ENCODE data around the gene NIP7.

The NIP7 gene

DNA sequence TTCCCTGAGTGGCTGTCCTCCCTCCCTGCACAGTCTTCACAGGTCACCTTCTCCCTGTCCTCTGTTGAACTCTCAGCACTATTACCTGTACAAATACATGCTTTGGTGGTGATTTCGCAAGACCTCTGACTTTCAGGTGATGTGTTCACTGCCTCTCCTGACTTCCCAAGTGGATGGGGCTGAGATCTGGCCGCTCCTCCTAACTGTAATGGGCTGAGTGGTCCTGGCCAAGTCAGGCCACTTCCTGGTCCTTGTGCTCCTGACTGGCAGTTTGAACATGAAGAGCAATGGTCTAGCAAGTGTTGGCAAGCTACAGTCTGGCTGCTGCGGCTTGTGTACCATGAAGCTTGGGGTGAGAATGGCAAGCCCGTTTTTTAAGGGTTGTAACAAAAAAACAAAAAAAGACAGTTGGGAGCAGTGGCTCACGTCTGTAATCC lies 23.7 kb downstream of the NIP7 start:
- no peaks in the 10 kb centered on the region for H4K20me1 ChIP-seq (ENCODE audit: insufficient read depth, low read length)
- peaks cover 44% of the 10 kb centered on the region for H3K36me3 ChIP-seq (ENCODE audit: insufficient read depth, low read length)

DNA sequence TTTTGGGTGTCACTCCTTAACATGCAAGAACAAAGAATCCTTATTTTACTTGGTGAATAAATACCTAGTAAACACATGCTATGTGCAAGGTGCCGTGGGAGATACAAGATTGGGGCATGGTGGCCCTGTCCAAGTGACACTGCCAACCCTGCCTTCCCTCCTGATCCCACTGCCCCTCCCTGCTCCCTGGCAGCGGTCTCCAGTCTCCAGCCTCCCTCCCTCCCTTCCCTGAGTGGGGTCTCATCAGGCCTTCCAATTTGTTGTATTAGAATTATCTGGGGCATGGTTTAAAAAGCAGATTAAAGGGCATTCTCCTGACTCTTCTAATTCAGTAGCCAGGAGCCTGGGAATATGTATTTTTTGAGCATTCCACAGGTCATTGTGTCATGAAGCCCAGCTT lies 24.5 kb downstream of the NIP7 start:
- H2AFZ ChIP-seq (ENCODE audit: low read length): no peak overlapping the region
- peaks cover 52% of the 10 kb centered on the region for H3K36me3 ChIP-seq (ENCODE audit: insufficient read depth, low read length)
- H3F3A ChIP-seq (ENCODE audit: insufficient read depth, low read length): no peaks in the 10 kb centered on the region
- no peaks in the 10 kb centered on the region for H3K27me3 ChIP-seq (ENCODE audit: insufficient read depth, low read length)
- TF ChIP-seq CTCF (IDR thresholded peaks at IDR 0.05; ENCODE audit: low read length) (no peak), EZH2 (IDR thresholded peaks at IDR 0.05; ENCODE audit: borderline replicate concordance, low read length) (no peak)
- H3K79me2 ChIP-seq (ENCODE audit: insufficient read depth, low read length): no peaks in the 10 kb centered on the region
- H3K4me2 ChIP-seq (ENCODE audit: low read length): no peak overlapping the region
- H3K4me1 ChIP-seq (ENCODE audit: insufficient read depth, low read length, severe bottlenecking): no peaks in the 10 kb centered on the region
- H3K9me3 ChIP-seq (ENCODE audit: low read length): no peaks in the 10 kb centered on the region
- no peak overlapping the region for H3K27ac ChIP-seq (ENCODE audit: low read depth, low read length, poor library complexity, severe bottlenecking)
- no peak overlapping the region for H3K9ac ChIP-seq (ENCODE audit: low read length)
- H3K4me3 ChIP-seq (ENCODE audit: low read depth, low read length, poor library complexity, severe bottlenecking): no peak overlapping the region
- no peaks in the 10 kb centered on the region for H3K9me2 ChIP-seq (ENCODE audit: low read depth, low read length)
- no peaks in the 10 kb centered on the region for H4K20me1 ChIP-seq (ENCODE audit: insufficient read depth, low read length)

More for the DNA sequence above, 23.7 kb downstream of the NIP7 start:
- no peak overlapping the region for H2AFZ ChIP-seq (ENCODE audit: low read length)
- H3K9me3 ChIP-seq (ENCODE audit: low read length): no peaks in the 10 kb centered on the region
- H3K4me3 ChIP-seq (ENCODE audit: low read depth, low read length, poor library complexity, severe bottlenecking): no peak overlapping the region
- TF ChIP-seq EZH2 (IDR thresholded peaks at IDR 0.05; ENCODE audit: borderline replicate concordance, low read length): no peak
- TF ChIP-seq CTCF (IDR thresholded peaks at IDR 0.05; ENCODE audit: low read length): no peak
- H3K27ac ChIP-seq (ENCODE audit: low read depth, low read length, poor library complexity, severe bottlenecking): no peak overlapping the region
- H3K27me3 ChIP-seq (ENCODE audit: insufficient read depth, low read length): no peaks in the 10 kb centered on the region
- H3K79me2 ChIP-seq (ENCODE audit: insufficient read depth, low read length): no peaks in the 10 kb centered on the region
- no peaks in the 10 kb centered on the region for H3F3A ChIP-seq (ENCODE audit: insufficient read depth, low read length)
- no peak overlapping the region for H3K4me2 ChIP-seq (ENCODE audit: low read length)
- no peaks in the 10 kb centered on the region for H3K9me2 ChIP-seq (ENCODE audit: low read depth, low read length)
- no peaks in the 10 kb centered on the region for H3K4me1 ChIP-seq (ENCODE audit: insufficient read depth, low read length, severe bottlenecking)
- no peak overlapping the region for H3K9ac ChIP-seq (ENCODE audit: low read length)

GRCh38 chr16:69365901-69366300 lies 26.3 kb downstream of the NIP7 start:
- H3K79me2 ChIP-seq (ENCODE audit: insufficient read depth, low read length): no peaks in the 10 kb centered on the region
- H3K36me3 ChIP-seq (ENCODE audit: insufficient read depth, low read length): peaks cover 70% of the 10 kb centered on the region
- TF ChIP-seq EZH2 (IDR thresholded peaks at IDR 0.05; ENCODE audit: borderline replicate concordance, low read length): no peak
- TF ChIP-seq CTCF (IDR thresholded peaks at IDR 0.05; ENCODE audit: low read length): no peak
- H3K4me3 ChIP-seq (ENCODE audit: low read depth, low read length, poor library complexity, severe bottlenecking): no peak overlapping the region
- H3K4me1 ChIP-seq (ENCODE audit: insufficient read depth, low read length, severe bottlenecking): no peaks in the 10 kb centered on the region
- H3K9ac ChIP-seq (ENCODE audit: low read length): no peak overlapping the region
- no peaks in the 10 kb centered on the region for H4K20me1 ChIP-seq (ENCODE audit: insufficient read depth, low read length)
- no peak overlapping the region for H3K27ac ChIP-seq (ENCODE audit: low read depth, low read length, poor library complexity, severe bottlenecking)
- no peaks in the 10 kb centered on the region for H3K9me2 ChIP-seq (ENCODE audit: low read depth, low read length)
- H2AFZ ChIP-seq (ENCODE audit: low read length): no peak overlapping the region
- no peaks in the 10 kb centered on the region for H3K9me3 ChIP-seq (ENCODE audit: low read length)
- no peak overlapping the region for H3K4me2 ChIP-seq (ENCODE audit: low read length)
- no peaks in the 10 kb centered on the region for H3K27me3 ChIP-seq (ENCODE audit: insufficient read depth, low read length)
- no peaks in the 10 kb centered on the region for H3F3A ChIP-seq (ENCODE audit: insufficient read depth, low read length)
